Ecto neural progenitor cell (in vitro differentiated cells): ENCODE data around the gene CHCHD1.
A peak's percentile ranks its signal among the peaks of the same experiment; 100 is the strongest.
"Not testable (repeated sequence)": the region's sequence is repeated elsewhere in the genome, so short reads cannot be mapped to it uniquely, and the experiment has no call there.

Source experiments
- DNase-seq: peaks from one replicate; pipeline ENCODE4 v3.0.0-alpha.2; 2018; ENCODE audit warnings: low spot score

CHCHD1 gene

GRCh38 chr10:73793456-73793855 lies 11.6 kb downstream of the CHCHD1 start:
- no peak for DNase-seq

- not testable (repeated sequence) for DNase-seq
Measured at GRCh38 chr10:73795491-73795890, 13.6 kb downstream of the CHCHD1 start.

GRCh38 chr10:73796035-73796434 lies 14.2 kb downstream of the CHCHD1 start:
- not testable (repeated sequence) for DNase-seq

GRCh38 chr10:73796766-73797165 lies 14.9 kb downstream of the CHCHD1 start:
- no peak for DNase-seq

GRCh38 chr10:73797324-73798025 lies 15.6 kb downstream of the CHCHD1 start:
- DNase-seq: no peak

GRCh38 chr10:73798087-73798486 lies 16.2 kb downstream of the CHCHD1 start:
- DNase-seq: no peak

- no peak for DNase-seq
Measured at GRCh38 chr10:73798927-73799560, 17.2 kb downstream of the CHCHD1 start.

GRCh38 chr10:73799899-73800559 lies 18.2 kb downstream of the CHCHD1 start:
- no peak for DNase-seq

GRCh38 chr10:73800560-73801252 lies 18.9 kb downstream of the CHCHD1 start:
- DNase-seq: no peak

GRCh38 chr10:73801253-73801590 lies 19.4 kb downstream of the CHCHD1 start:
- no peak for DNase-seq

GRCh38 chr10:73802276-73802991 lies 20.6 kb downstream of the CHCHD1 start:
- DNase-seq: no peak

GRCh38 chr10:73803680-73804286 lies 21.9 kb downstream of the CHCHD1 start:
- no peak for DNase-seq

- no peak for DNase-seq
Measured at GRCh38 chr10:73806176-73806950, 24.5 kb downstream of the CHCHD1 start.

GRCh38 chr10:73807471-73807870 lies 25.6 kb downstream of the CHCHD1 start:
- DNase-seq: no peak

GRCh38 chr10:73808021-73808815 lies 26.4 kb downstream of the CHCHD1 start:
- no peak for DNase-seq

GRCh38 chr10:73809061-73809818 lies 27.4 kb downstream of the CHCHD1 start:
- no peak for DNase-seq

- no peak for DNase-seq
Measured at GRCh38 chr10:73810358-73810734, 28.5 kb downstream of the CHCHD1 start.

- peak; percentile 63 for DNase-seq
Measured at GRCh38 chr10:73810735-73811465, 29.1 kb downstream of the CHCHD1 start.

- no peak for DNase-seq
Measured at GRCh38 chr10:73812657-73813056, 30.8 kb downstream of the CHCHD1 start.
